WERI-Rb-1 (cell line): Measurements from ENCODE around the gene CCL3.

Experiments used
- DNase-seq: peaks from one replicate; pipeline ENCODE4 v3.0.0-alpha.2; 2020
- H3K27ac ChIP-seq: fragments of 250-450 bp; sonication (Bioruptor Pico); 2 replicates; pipeline ENCODE4 v1.5.1; 2020; ENCODE audit warnings: mild to moderate bottlenecking, moderate library complexity
- H3K27me3 ChIP-seq: fragments of 250-450 bp; sonication (Bioruptor Pico); 2 replicates; pipeline ENCODE4 v1.5.1; 2021; ENCODE audit warnings: mild to moderate bottlenecking, low read depth, moderate library complexity; ENCODE audit not compliant: insufficient read depth, severe bottlenecking
- H3K36me3 ChIP-seq: fragments of 250-450 bp; sonication (Bioruptor Pico); 2 replicates; pipeline ENCODE4 v1.5.1; 2020; ENCODE audit warnings: mild to moderate bottlenecking, moderate library complexity
- H3K4me3 ChIP-seq: 2 replicates; pipeline ENCODE4 v1.5.1; 2011; ENCODE audit warnings: low read depth, mild to moderate bottlenecking, control low read depth, low read length
- H3K9me3 ChIP-seq: fragments of 250-450 bp; sonication (Bioruptor Pico); 2 replicates; pipeline ENCODE4 v1.5.1; 2021; ENCODE audit warnings: mild to moderate bottlenecking, moderate library complexity; ENCODE audit not compliant: severe bottlenecking
- CTCF ChIP-seq: IDR thresholded peaks from 2 replicates; pipeline ENCODE4 v1.5.1; 2011; ENCODE audit warnings: low read depth, mild to moderate bottlenecking, control low read depth, inconsistent platforms, low read length

Gene CCL3

GRCh38 chr17:36074365-36074764 is 15.6 kb downstream of the CCL3 start:
- no peak for DNase-seq
- no peaks in the 10 kb centered on the region for H3K36me3 ChIP-seq
- no peak overlapping the region for H3K4me3 ChIP-seq
- H3K27me3 ChIP-seq, result no peaks in the 10 kb centered on the region
- no peak overlapping the region for H3K27ac ChIP-seq
- H3K9me3 ChIP-seq, result no peaks in the 10 kb centered on the region
- TF ChIP-seq CTCF, result no peak

- H3K9me3 ChIP-seq, result no peaks in the 10 kb centered on the region
- DNase-seq, result peak; percentile 67
- no peak overlapping the region for H3K27ac ChIP-seq
- TF ChIP-seq CTCF, result peak; percentile 77
- H3K4me3 ChIP-seq, result no peak overlapping the region
- H3K36me3 ChIP-seq, result no peaks in the 10 kb centered on the region
- H3K27me3 ChIP-seq, result no peaks in the 10 kb centered on the region
Observed at GRCh38 chr17:36072431-36073121, 17.4 kb downstream of the CCL3 start.

GRCh38 chr17:36071751-36072150 is 18.2 kb downstream of the CCL3 start:
- no peaks in the 10 kb centered on the region for H3K36me3 ChIP-seq
- H3K27ac ChIP-seq, result no peak overlapping the region
- H3K27me3 ChIP-seq, result no peaks in the 10 kb centered on the region
- no peak for DNase-seq
- no peak overlapping the region for H3K4me3 ChIP-seq
- H3K9me3 ChIP-seq, result no peaks in the 10 kb centered on the region
- TF ChIP-seq CTCF, result no peak

GRCh38 chr17:36070427-36070826 is 19.5 kb downstream of the CCL3 start:
- TF ChIP-seq CTCF, result no peak
- no peak overlapping the region for H3K4me3 ChIP-seq
- H3K36me3 ChIP-seq, result no peaks in the 10 kb centered on the region
- no peak for DNase-seq
- no peaks in the 10 kb centered on the region for H3K27me3 ChIP-seq
- H3K27ac ChIP-seq, result no peak overlapping the region
- H3K9me3 ChIP-seq, result no peaks in the 10 kb centered on the region

- Histone ChIP-seq H3K4me3 (no peak overlapping the region), H3K27me3 (no peaks in the 10 kb centered on the region), H3K27ac (no peak overlapping the region), H3K9me3 (no peaks in the 10 kb centered on the region), H3K36me3 (no peaks in the 10 kb centered on the region)
- DNase-seq, result no peak
- no peak for TF ChIP-seq CTCF
Observed at GRCh38 chr17:36069136-36069535, 20.8 kb downstream of the CCL3 start.

GRCh38 chr17:36068524-36068923 is 21.4 kb downstream of the CCL3 start:
- Histone ChIP-seq H3K4me3 (no peak overlapping the region), H3K27me3 (no peaks in the 10 kb centered on the region), H3K36me3 (no peaks in the 10 kb centered on the region), H3K9me3 (no peaks in the 10 kb centered on the region), H3K27ac (no peak overlapping the region)
- no peak for DNase-seq
- no peak for TF ChIP-seq CTCF
